Measurements from ENCODE around the gene RASSF3. TPM values are rescaled to one million over a fixed set of nuclear protein-coding genes. Genes with fewer than 3 reads are reported as not detected.
A peak's percentile ranks its signal among the peaks of the same experiment; 100 is the strongest.

Gene RASSF3
- polyA plus RNA-seq, 3 donors, result 6.6 to 77.9 (median 14.5) TPM

DNA sequence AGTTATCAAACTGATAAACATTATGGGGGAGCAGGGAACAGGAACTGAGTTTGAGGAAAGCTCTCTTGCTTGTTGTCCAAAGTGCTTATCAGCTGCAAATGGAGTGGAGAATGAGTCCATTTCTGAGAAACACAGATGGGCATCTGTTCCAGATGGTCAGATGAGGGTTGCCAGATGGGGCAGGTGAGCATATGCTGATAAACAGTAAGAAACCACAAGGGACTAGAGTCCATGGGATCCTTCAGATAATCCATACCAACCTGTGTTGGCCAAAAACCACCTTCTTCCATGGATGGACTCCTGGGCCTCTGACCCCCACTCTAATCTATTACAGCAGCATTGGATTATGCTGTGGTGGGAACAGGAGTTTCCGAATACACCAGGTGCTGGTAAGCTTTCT is 110.6 kb downstream of the RASSF3 start:
- peaks cover 79 to 97% of the 10 kb centered on the region in 2 donors for H3K36me3 ChIP-seq (replicated peaks in 1 of 2; ENCODE audit: control insufficient read depth in 1 of 2, insufficient read depth in 2 of 2, low read length in 2 of 2)
- TF ChIP-seq, protein P1, sequence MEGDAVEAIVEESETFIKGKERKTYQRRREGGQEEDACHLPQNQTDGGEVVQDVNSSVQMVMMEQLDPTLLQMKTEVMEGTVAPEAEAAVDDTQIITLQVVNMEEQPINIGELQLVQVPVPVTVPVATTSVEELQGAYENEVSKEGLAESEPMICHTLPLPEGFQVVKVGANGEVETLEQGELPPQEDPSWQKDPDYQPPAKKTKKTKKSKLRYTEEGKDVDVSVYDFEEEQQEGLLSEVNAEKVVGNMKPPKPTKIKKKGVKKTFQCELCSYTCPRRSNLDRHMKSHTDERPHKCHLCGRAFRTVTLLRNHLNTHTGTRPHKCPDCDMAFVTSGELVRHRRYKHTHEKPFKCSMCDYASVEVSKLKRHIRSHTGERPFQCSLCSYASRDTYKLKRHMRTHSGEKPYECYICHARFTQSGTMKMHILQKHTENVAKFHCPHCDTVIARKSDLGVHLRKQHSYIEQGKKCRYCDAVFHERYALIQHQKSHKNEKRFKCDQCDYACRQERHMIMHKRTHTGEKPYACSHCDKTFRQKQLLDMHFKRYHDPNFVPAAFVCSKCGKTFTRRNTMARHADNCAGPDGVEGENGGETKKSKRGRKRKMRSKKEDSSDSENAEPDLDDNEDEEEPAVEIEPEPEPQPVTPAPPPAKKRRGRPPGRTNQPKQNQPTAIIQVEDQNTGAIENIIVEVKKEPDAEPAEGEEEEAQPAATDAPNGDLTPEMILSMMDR (IDR thresholded peaks at IDR 0.05), result no peak
- Mint-ChIP-seq H3K27ac (peak overlapping the region in 1 of 7 donors; percentile 34), H3K4me3 (no peak overlapping the region), H3K36me3 (peaks cover 85 to 91% of the 10 kb centered on the region in 2 donors), H3K4me1 (peaks cover 16% of the 10 kb centered on the region), H3K27me3 (ENCODE audit: low read depth in 3 of 3) (no peaks in the 10 kb centered on the region), H3K9me3 (no peaks in the 10 kb centered on the region)
- H3K79me2 ChIP-seq (ENCODE audit: insufficient read depth, low read length), result peaks cover 4% of the 10 kb centered on the region
- peaks cover 6% of the 10 kb centered on the region for H4K20me1 ChIP-seq (ENCODE audit: insufficient read depth, low read length)
- no peak overlapping the region for H3K4me3 ChIP-seq (replicated peaks in 1 of 3; ENCODE audit: low read depth in 2 of 3, low read length in 3 of 3)
- no peaks in the 10 kb centered on the region for H3K9me3 ChIP-seq (replicated peaks in 1 of 2; ENCODE audit: control insufficient read depth in 1 of 2, insufficient read depth in 1 of 2, low read length in 2 of 2)
- H3K4me2 ChIP-seq (replicated peaks; ENCODE audit: extremely low read depth, low read length, poor library complexity, severe bottlenecking), result no peak overlapping the region
- WGBS (ENCODE audit: insufficient coverage), result no CpG with 5 or more reads among the region's 1 CpG
- peaks cover 14 to 15% of the 10 kb centered on the region in 2 donors for H3K4me1 ChIP-seq (ENCODE audit: control insufficient read depth in 1 of 2, insufficient read depth in 2 of 2, low read length in 2 of 2)
- no peak overlapping the region for H3K9ac ChIP-seq (ENCODE audit: insufficient read depth, low read length, poor library complexity, severe bottlenecking)
- no peaks in the 10 kb centered on the region for H3K27me3 ChIP-seq (ENCODE audit: control insufficient read depth in 2 of 2, insufficient read depth in 2 of 2, low read length in 2 of 2)
- H3K27ac ChIP-seq (ENCODE audit: low read depth in 1 of 2, low read length in 2 of 2), result no peak overlapping the region
- DNase-seq, result no peak
- H2AFZ ChIP-seq (ENCODE audit: insufficient read depth, low read depth, low read length, poor library complexity, severe bottlenecking), result no peak overlapping the region
- intact Hi-C loops (cut with micrococcal nuclease), result no loop called here

DNA sequence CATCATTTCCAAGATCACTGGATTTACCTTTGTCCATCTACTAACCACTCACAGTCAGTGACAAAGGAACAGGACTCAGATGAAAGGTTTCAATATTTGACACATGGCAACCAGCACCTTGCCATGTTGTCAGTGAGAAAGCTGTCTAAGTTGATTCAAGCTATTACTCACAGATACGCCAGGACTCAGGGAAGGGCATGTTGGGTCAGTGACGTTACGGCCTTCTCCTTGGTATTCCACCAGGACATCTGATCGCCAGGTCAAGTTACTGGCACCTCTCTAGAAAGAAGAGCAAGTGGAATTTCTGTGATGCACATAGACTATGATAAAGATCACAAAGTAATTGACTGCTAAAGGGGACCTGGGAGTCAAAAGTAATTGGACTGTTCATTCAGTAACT is 112.5 kb downstream of the RASSF3 start:
- no peak overlapping the region for H3K4me3 ChIP-seq (replicated peaks in 1 of 3; ENCODE audit: low read depth in 2 of 3, low read length in 3 of 3)
- H3K27ac ChIP-seq (ENCODE audit: low read depth in 1 of 2, low read length in 2 of 2), result no peak overlapping the region
- peaks cover 8% of the 10 kb centered on the region for H3K4me1 Mint-ChIP-seq
- intact Hi-C loops (cut with micrococcal nuclease), result no loop called here
- H3K36me3 ChIP-seq (replicated peaks in 1 of 2; ENCODE audit: control insufficient read depth in 1 of 2, insufficient read depth in 2 of 2, low read length in 2 of 2), result peaks cover 79 to 97% of the 10 kb centered on the region in 2 donors
- no peak overlapping the region for H2AFZ ChIP-seq (ENCODE audit: insufficient read depth, low read depth, low read length, poor library complexity, severe bottlenecking)
- H3K9me3 Mint-ChIP-seq, result no peaks in the 10 kb centered on the region
- H3K36me3 Mint-ChIP-seq, result peaks cover 81 to 90% of the 10 kb centered on the region in 2 donors
- no peaks in the 10 kb centered on the region for H3K9me3 ChIP-seq (replicated peaks in 1 of 2; ENCODE audit: control insufficient read depth in 1 of 2, insufficient read depth in 1 of 2, low read length in 2 of 2)
- TF ChIP-seq, protein P1 (IDR thresholded peaks at IDR 0.05), result no peak
- H3K27me3 ChIP-seq (ENCODE audit: control insufficient read depth in 2 of 2, insufficient read depth in 2 of 2, low read length in 2 of 2), result no peaks in the 10 kb centered on the region
- peaks cover 1% of the 10 kb centered on the region for H3K79me2 ChIP-seq (ENCODE audit: insufficient read depth, low read length)
- no peak overlapping the region for H3K4me3 Mint-ChIP-seq
- H3K9ac ChIP-seq (ENCODE audit: insufficient read depth, low read length, poor library complexity, severe bottlenecking), result no peak overlapping the region
- H3K27me3 Mint-ChIP-seq (ENCODE audit: low read depth in 3 of 3), result peaks cover 0 to 1% (median 0%) of the 10 kb centered on the region in 3 donors
- peaks cover 10% of the 10 kb centered on the region in 2 donors for H3K4me1 ChIP-seq (ENCODE audit: control insufficient read depth in 1 of 2, insufficient read depth in 2 of 2, low read length in 2 of 2)
- no peak overlapping the region for H3K4me2 ChIP-seq (replicated peaks; ENCODE audit: extremely low read depth, low read length, poor library complexity, severe bottlenecking)
- H3K27ac Mint-ChIP-seq, result no peak overlapping the region
- no peak for DNase-seq
- H4K20me1 ChIP-seq (ENCODE audit: insufficient read depth, low read length), result peaks cover 6% of the 10 kb centered on the region
- WGBS (ENCODE audit: insufficient coverage), result 100% methylated on average over 4 of the region's 4 CpGs

All from CD14-positive monocyte (primary cell).